ENCODE results near the gene COL4A2. TPM values are rescaled to one million over a fixed set of nuclear protein-coding genes. Genes with fewer than 3 reads are reported as not detected.

Gene COL4A2
- total and polyA plus RNA-seq, 4 donors = 8.0 to 45.2 (median 40.3) TPM

GRCh38 chr13:110438211-110438610, 131.1 kb downstream of the COL4A2 start:
- no peaks in the 10 kb centered on the region for H3K36me3 ChIP-seq (ENCODE audit: control insufficient read depth in 4 of 4, insufficient read depth in 3 of 4, low read depth in 1 of 4, low read length in 3 of 4)
- TF ChIP-seq ZBTB33 (IDR thresholded peaks at IDR 0.05) (no peak), HNF4A (conservative IDR thresholded peaks at IDR 0.05) (no peak), CTCF (IDR thresholded peaks at IDR 0.05; ENCODE audit: low read depth, low read length, missing input control) (no peak), JUND (IDR thresholded peaks at IDR 0.05) (no peak), GABPA (IDR thresholded peaks at IDR 0.05 in 1 of 2, conservative IDR thresholded peaks at IDR 0.05 in 1 of 2) (no peak)
- H3K27ac ChIP-seq (ENCODE audit: low read depth in 1 of 2, low read length in 2 of 2) = no peak overlapping the region
- no peaks in the 10 kb centered on the region for H3K9me3 ChIP-seq (ENCODE audit: control insufficient read depth in 4 of 4, low read length in 3 of 4)
- no peaks in the 10 kb centered on the region for H3K27me3 ChIP-seq (ENCODE audit: control insufficient read depth in 4 of 4, insufficient read depth in 4 of 4, low read length in 3 of 4)
- H3K9ac ChIP-seq (ENCODE audit: low read depth in 1 of 2, low read length in 2 of 2) = no peak overlapping the region
- 88% methylated on average over 19 of the region's 19 CpGs for WGBS
- DNase-seq (ENCODE audit: low spot score) = no peak
- H3K4me3 ChIP-seq (ENCODE audit: low read depth in 1 of 3, low read length in 3 of 3) = no peak overlapping the region
- H3K4me1 ChIP-seq (ENCODE audit: control insufficient read depth in 4 of 4, insufficient read depth in 4 of 4, low read length in 3 of 4) = no peaks in the 10 kb centered on the region

- Histone ChIP-seq H3K9me3 (ENCODE audit: control insufficient read depth in 4 of 4, low read length in 3 of 4) (no peaks in the 10 kb centered on the region), H3K9ac (ENCODE audit: low read depth in 1 of 2, low read length in 2 of 2) (no peak overlapping the region), H3K27me3 (ENCODE audit: control insufficient read depth in 4 of 4, insufficient read depth in 4 of 4, low read length in 3 of 4) (no peaks in the 10 kb centered on the region), H3K36me3 (ENCODE audit: control insufficient read depth in 4 of 4, insufficient read depth in 3 of 4, low read depth in 1 of 4, low read length in 3 of 4) (no peaks in the 10 kb centered on the region), H3K4me1 (ENCODE audit: control insufficient read depth in 4 of 4, insufficient read depth in 4 of 4, low read length in 3 of 4) (no peaks in the 10 kb centered on the region), H3K4me3 (ENCODE audit: low read depth in 1 of 3, low read length in 3 of 3) (no peak overlapping the region), H3K27ac (ENCODE audit: low read depth in 1 of 2, low read length in 2 of 2) (no peak overlapping the region)
- TF ChIP-seq GABPA (IDR thresholded peaks at IDR 0.05 in 1 of 2, conservative IDR thresholded peaks at IDR 0.05 in 1 of 2) = no peak
- no peak for TF ChIP-seq SP1 (IDR thresholded peaks at IDR 0.05)
- TF ChIP-seq MAX (IDR thresholded peaks at IDR 0.05) = no peak
- TF ChIP-seq NR2F2 (IDR thresholded peaks at IDR 0.05) = no peak
- TF ChIP-seq FOXA1 (IDR thresholded peaks at IDR 0.05) = no peak
- TF ChIP-seq RXRA (IDR thresholded peaks at IDR 0.05) = no peak
- TF ChIP-seq HNF4G (IDR thresholded peaks at IDR 0.05) = no peak
- no peak for TF ChIP-seq ATF3 (IDR thresholded peaks at IDR 0.05)
- TF ChIP-seq CTCF (IDR thresholded peaks at IDR 0.05; ENCODE audit: low read depth, low read length, missing input control) = no peak
- TF ChIP-seq REST (IDR thresholded peaks at IDR 0.05) = no peak
- no peak for TF ChIP-seq YY1 (IDR thresholded peaks at IDR 0.05)
- no peak for TF ChIP-seq EGR1 (IDR thresholded peaks at IDR 0.05; ENCODE audit: low read depth in 2 of 2)
- TF ChIP-seq HNF4A (conservative IDR thresholded peaks at IDR 0.05) = no peak
- no peak for TF ChIP-seq JUND (IDR thresholded peaks at IDR 0.05)
- 91% methylated on average over 16 of the region's 16 CpGs for WGBS
- no peak for DNase-seq (ENCODE audit: low spot score)
These were observed 131.7 kb downstream of the COL4A2 start for GRCh38 chr13:110438776-110439175.

Measured in liver (tissue), 9 donors.